Stomach (tissue), 9 donors: ENCODE data around the gene LRP3. TPM values are rescaled to one million over a fixed set of nuclear protein-coding genes. Genes with fewer than 3 reads are reported as not detected.
A peak's percentile ranks its signal among the peaks of the same experiment; 100 is the strongest.
"Not testable (repeated sequence)": the region's sequence is repeated elsewhere in the genome, so short reads cannot be mapped to it uniquely, and the experiment has no call there.

Experiments used
- DNase-seq, 2 donors: peaks; one replicate each; pipeline versions ENCODE4 v3.0.0 to v3.0.0-alpha.2; 2013 to 2019
- H3K27ac ChIP-seq, 5 donors: fragments of 200-600 bp in 4 of 5; sonication (generic) in 4 of 5; one replicate each; pipeline ENCODE4 v1.5.1; 2013 to 2019; ENCODE audit warnings: mild to moderate bottlenecking in 1 of 5, moderate library complexity in 1 of 5
- H3K27me3 ChIP-seq, 3 donors: fragments of 200-600 bp; sonication (generic); one replicate each; pipeline ENCODE4 v1.5.1; 2017 to 2019; ENCODE audit warnings: mixed run types in 1 of 3
- H3K36me3 ChIP-seq, 4 donors: fragments of 200-600 bp; sonication (generic); 1 replicate in 3 of 4; 2 replicates in 1 of 4; pipeline ENCODE4 v1.5.1; 2016 to 2019
- H3K4me1 ChIP-seq, 4 donors: fragments of 200-600 bp; sonication (generic); one replicate each; pipeline ENCODE4 v1.5.1; 2016 to 2019
- H3K4me3 ChIP-seq, 4 donors: fragments of 200-600 bp; sonication (generic) in 3 of 4; one replicate each; pipeline ENCODE4 v1.5.1; 2016 to 2019; ENCODE audit warnings: mild to moderate bottlenecking in 1 of 4
- H3K9me3 ChIP-seq, 4 donors: fragments of 200-600 bp; sonication (generic); one replicate each; pipeline ENCODE4 v1.5.1; 2016 to 2019
- CTCF ChIP-seq, 7 experiments: fragments of 450-650 bp in 4 of 7; fragments of 200-600 bp in 3 of 7; sonication (generic) in 3 of 7; IDR thresholded peaks; one replicate each; pipeline ENCODE4 v1.5.1; 2016 to 2019; ENCODE audit warnings: antibody characterized with exemption in 7 of 7, control low read depth in 2 of 7, mild to moderate bottlenecking in 1 of 7
- EP300 ChIP-seq: sonication (generic); formaldehyde crosslinking; IDR thresholded peaks from one replicate; pipeline ENCODE4 v1.6.1; 2017; ENCODE audit warnings: antibody characterized with exemption
- POLR2A ChIP-seq, 4 donors: fragments of 450-650 bp; IDR thresholded peaks; one replicate each; pipeline ENCODE4 v1.6.1; 2016; ENCODE audit warnings: antibody characterized with exemption in 4 of 4, control low read depth in 2 of 4, mild to moderate bottlenecking in 1 of 4, moderate library complexity in 1 of 4
- POLR2AphosphoS5 ChIP-seq, 3 donors: sonication (generic); formaldehyde crosslinking; IDR thresholded peaks; one replicate each; pipeline ENCODE4 v1.6.1; 2016; ENCODE audit warnings: antibody characterized with exemption in 3 of 3
- WGBS, 5 donors: extraction: QIAGEN DNeasy Blood & Tissue Kit in 3 of 5; methylation state at CpG; one replicate each; pipeline versions ENCODE4 v1.1.5 to v1.1.7; 2013 to 2018; 5-methylcytosine and 5-hydroxymethylcytosine counted together
- intact Hi-C: fragments of 100-400 bp; cut with DNase I; formaldehyde crosslinking; loops from one replicate; pipeline ENCODE4 v1.15.1; 2023; ENCODE audit warnings: low total_unique reads
- polyA plus RNA-seq, 3 donors: library from polyadenylated mRNA; stranded (reverse); fragments of 200-250 nt; gene quantifications; one replicate each; pipeline ENCODE4 v1.2.3, GENCODE V29; 2013
- total RNA-seq, 5 donors: library from RNA; depleted of rRNA; stranded (reverse); fragments of >200 nt; gene quantifications; one replicate each; pipeline versions ENCODE4 v1.1.0 to v1.2.3, GENCODE V29; 2014 to 2016
- donor health status: healthy with polysubstance abuse.
- donor health status: Bipolar disorder and iron deficiency.
- donor health status: healthy.

LRP3 gene
- total and polyA plus RNA-seq, 8 donors, result 7.5 to 26.6 (median 12.8) TPM

DNA sequence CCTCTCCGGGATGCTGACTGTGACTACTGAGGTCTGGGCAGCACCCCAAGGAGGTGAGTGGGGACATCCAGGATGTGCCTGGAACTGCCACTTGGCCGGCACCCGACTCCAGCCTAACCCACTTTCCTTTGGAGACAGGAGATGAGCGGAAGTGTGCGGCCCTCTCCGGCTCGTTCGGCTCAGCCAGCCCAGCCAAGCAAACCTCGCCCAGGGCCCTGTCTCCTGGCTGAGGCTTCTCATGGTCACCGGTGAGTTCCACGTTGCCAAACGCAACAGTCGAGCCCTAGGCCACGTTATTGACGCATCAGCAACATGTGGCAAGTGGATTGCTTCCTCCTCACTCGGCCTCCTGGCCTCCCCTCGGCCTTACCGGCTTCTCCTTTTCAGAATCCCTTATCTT, 26.0 kb downstream of the LRP3 start:
- no peaks in the 10 kb centered on the region for H3K9me3 ChIP-seq
- peaks cover 6 to 69% (median 13%) of the 10 kb centered on the region in 3 donors for H3K27me3 ChIP-seq
- TF ChIP-seq POLR2A (IDR thresholded peaks at IDR 0.05), result no peak
- no peak for TF ChIP-seq CTCF (IDR thresholded peaks at IDR 0.05)
- TF ChIP-seq POLR2AphosphoS5 (IDR thresholded peaks at IDR 0.05), result no peak
- H3K4me1 ChIP-seq, result peaks cover 0 to 3% (median 2%) of the 10 kb centered on the region in 4 donors
- DNase-seq, result no peak
- H3K4me3 ChIP-seq, result no peak overlapping the region
- 88 to 92% (median 89%) methylated on average over 16 to 18 of the region's 18 CpGs for WGBS, 5 donors
- H3K27ac ChIP-seq, result no peak overlapping the region
- no peaks in the 10 kb centered on the region for H3K36me3 ChIP-seq
- intact Hi-C loops, result no loop called here

GRCh38 chr19:33220735-33221134, 26.6 kb downstream of the LRP3 start:
- TF ChIP-seq CTCF (IDR thresholded peaks at IDR 0.05), result no peak
- no peak for TF ChIP-seq EP300
- no peak for TF ChIP-seq POLR2AphosphoS5 (IDR thresholded peaks at IDR 0.05)
- no peak for TF ChIP-seq POLR2A (IDR thresholded peaks at IDR 0.05)
- DNase-seq, result no peak
- WGBS, 5 donors, result 74 to 93% (median 87%) methylated on average over 9 of the region's 9 CpGs

DNA sequence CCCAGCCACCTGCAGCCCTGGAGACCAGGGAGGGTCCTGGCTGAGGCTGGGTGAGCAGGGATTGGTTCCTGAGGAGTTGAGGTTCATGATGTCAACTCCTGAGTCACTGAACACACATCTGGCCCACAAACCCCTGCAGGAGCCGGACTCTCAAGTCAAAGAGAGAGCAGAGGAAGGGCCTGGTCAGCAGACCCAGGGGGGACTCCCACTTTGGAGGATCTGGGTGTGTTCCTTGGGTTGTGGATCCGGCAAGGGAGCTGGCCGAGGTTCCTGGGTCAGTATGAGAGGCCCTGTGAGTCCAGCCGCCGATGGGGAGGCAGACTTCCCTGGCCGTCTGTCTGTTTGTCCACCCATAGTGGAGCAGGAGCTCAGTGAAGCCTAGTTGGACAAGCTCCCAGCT, 27.5 kb downstream of the LRP3 start:
- Histone ChIP-seq H3K27ac (no peak overlapping the region), H3K27me3 (peaks cover 6 to 85% (median 29%) of the 10 kb centered on the region in 3 donors), H3K9me3 (peaks cover 0 to under 1% (median under 1%) of the 10 kb centered on the region in 4 donors), H3K4me3 (no peak overlapping the region), H3K36me3 (no peaks in the 10 kb centered on the region), H3K4me1 (peaks cover 8 to 19% (median 17%) of the 10 kb centered on the region in 4 donors)
- peak in 1 of 2 donors; percentile 55 for DNase-seq
- WGBS, 5 donors, result 56 to 83% (median 67%) methylated on average over 2 to 6 of the region's 6 CpGs
- TF ChIP-seq POLR2A (IDR thresholded peaks at IDR 0.05) (no peak), EP300 (no peak), POLR2AphosphoS5 (IDR thresholded peaks at IDR 0.05) (no peak), CTCF (IDR thresholded peaks at IDR 0.05) (no peak)
- intact Hi-C loops, result no loop called here

More at GRCh38 chr19:33220735-33221134, 26.6 kb downstream of the LRP3 start:
- Histone ChIP-seq H3K4me3 (no peak overlapping the region), H3K4me1 (peaks cover 5 to 10% (median 8%) of the 10 kb centered on the region in 4 donors), H3K9me3 (no peaks in the 10 kb centered on the region), H3K27ac (no peak overlapping the region), H3K36me3 (no peaks in the 10 kb centered on the region), H3K27me3 (peaks cover 6 to 76% (median 20%) of the 10 kb centered on the region in 3 donors)
- intact Hi-C loops, result no loop called here

DNA sequence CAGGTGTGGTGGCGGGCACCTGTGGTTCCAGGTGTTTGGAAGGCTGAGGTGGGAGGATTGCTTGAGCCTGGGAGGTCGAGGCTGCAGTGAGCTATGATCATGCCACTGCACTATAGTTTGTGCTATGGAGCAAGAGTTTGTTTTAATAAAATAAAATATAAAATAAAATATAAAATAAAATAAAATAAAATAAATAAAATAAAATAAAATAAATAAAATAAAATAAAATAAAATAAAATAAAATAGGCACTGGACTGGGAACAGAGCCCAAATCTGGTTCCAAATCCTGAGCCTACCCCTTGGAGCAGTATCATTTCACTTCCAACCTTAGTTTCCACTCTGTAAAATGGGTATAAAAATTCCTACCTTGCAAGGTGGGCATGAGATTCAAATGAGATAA, 28.1 kb downstream of the LRP3 start:
- H3K36me3 ChIP-seq, intact Hi-C loops, H3K9me3 ChIP-seq, H3K27ac ChIP-seq, DNase-seq, H3K4me3 ChIP-seq: not testable (repeated sequence)
- 85 to 92% (median 88%) methylated on average over 2 of the region's 2 CpGs for WGBS, 5 donors
- peaks cover 8 to 89% (median 35%) of the 10 kb centered on the region in 3 donors for H3K27me3 ChIP-seq
- peaks cover 8 to 25% (median 23%) of the 10 kb centered on the region in 4 donors for H3K4me1 ChIP-seq

- Histone ChIP-seq H3K27ac (no peak overlapping the region), H3K4me1 (peaks cover 8 to 25% (median 24%) of the 10 kb centered on the region in 4 donors), H3K4me3 (peak overlapping the region in 2 of 4 donors; percentile 26 to 36), H3K27me3 (peaks cover 9 to 94% (median 38%) of the 10 kb centered on the region in 3 donors), H3K9me3 (peaks cover 9 to 31% (median 29%) of the 10 kb centered on the region in 4 donors), H3K36me3 (no peaks in the 10 kb centered on the region)
- DNase-seq, result no peak
- WGBS, 5 donors, result 66 to 89% (median 67%) methylated on average over 5 to 18 of the region's 18 CpGs
- no peak for TF ChIP-seq CTCF (IDR thresholded peaks at IDR 0.05)
- TF ChIP-seq POLR2A (IDR thresholded peaks at IDR 0.05), result no peak
- no peak for TF ChIP-seq EP300
- no peak for TF ChIP-seq POLR2AphosphoS5 (IDR thresholded peaks at IDR 0.05)
- intact Hi-C loops, result no loop called here
Measured at GRCh38 chr19:33224694-33225457, 30.7 kb downstream of the LRP3 start.
